Midbrain (tissue), 1 donor: Measurements from ENCODE around the gene RBM33.
"Not testable (repeated sequence)": the region's sequence is repeated elsewhere in the genome, so short reads cannot be mapped to it uniquely, and the experiment has no call there.

Source experiments
- DNase-seq: peaks from one replicate; lab custom pipeline; 2025; lab: John Stamatoyannopoulos, UW

RBM33 gene

DNA sequence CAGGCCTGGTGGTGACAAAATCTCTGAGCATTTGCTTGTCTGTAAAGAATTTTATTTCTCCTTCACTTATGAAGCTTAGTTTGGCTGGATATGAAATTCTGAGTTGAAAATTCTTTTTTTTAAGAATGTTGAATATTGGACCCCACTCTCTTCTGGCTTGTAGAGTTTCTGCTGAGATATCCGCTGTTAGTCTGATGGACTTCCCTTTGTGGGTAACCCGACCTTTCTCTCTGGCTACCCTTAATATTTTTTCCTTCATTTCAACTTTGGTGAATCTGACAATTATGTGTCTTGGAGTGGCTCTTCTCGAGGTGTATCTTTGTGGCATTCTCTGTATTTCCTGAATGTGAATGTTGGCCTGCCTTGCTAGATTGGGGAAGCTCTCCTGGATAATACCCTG lies 46.2 kb downstream of the RBM33 start:
- DNase-seq: not testable (repeated sequence)

DNA sequence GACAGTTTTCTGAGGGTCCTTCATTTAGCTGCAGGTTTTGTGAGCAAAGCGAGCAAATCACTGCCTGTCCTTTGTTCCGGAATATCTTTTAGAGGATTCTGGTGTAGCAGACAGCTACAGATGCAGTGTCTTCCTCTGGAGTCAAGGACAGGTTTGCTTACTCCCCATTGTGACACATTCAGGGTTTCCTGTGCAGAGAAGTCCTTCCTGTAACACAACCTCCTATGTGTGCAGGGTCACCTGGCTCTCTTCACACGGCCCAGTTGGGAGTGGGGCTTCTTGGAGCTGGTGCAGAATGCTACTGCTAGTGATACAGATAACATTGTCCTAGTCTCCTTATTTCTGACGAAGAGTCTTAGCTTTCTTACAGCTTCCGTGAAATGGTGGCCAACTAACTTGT lies 47.9 kb downstream of the RBM33 start:
- DNase-seq: no peak

DNA sequence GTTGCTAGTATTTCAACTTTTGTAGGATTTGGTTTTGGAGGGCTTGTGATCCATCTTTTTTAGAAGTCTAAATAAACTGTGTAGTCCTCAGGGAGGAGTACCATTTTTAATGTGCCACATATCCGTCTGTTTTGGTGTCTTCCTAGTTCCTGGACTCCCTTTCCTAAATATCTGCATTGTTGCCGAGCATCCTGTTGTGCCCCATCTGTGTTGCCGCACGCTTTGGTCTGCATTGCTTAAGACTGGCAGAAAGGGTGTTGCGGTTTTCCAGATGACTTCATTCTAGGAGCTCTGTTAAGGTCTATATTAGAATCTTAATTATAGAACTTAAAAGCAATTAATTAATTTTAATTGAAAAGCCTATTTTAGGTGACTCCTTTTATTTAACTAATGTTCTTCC lies 49.4 kb downstream of the RBM33 start:
- DNase-seq: no peak

DNA sequence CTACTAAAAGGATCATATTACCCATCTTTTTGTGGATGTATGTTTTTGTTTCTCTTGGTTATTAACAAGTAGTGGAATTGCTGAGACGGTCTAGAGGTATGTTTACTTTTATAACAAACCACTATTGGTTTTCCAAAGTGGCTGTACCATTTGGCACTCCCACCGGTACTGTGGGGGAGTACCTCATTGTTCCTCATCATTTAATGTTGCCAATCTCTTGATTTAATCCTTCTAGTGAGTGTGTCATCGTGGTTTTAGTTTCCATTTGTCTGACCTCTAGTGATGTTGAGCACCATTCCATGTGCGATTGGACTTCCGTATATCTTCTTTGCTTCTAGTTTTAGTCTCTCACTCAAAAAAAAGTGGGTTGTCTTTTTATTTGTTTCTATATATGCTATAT lies 50.4 kb downstream of the RBM33 start:
- DNase-seq: no peak

DNA sequence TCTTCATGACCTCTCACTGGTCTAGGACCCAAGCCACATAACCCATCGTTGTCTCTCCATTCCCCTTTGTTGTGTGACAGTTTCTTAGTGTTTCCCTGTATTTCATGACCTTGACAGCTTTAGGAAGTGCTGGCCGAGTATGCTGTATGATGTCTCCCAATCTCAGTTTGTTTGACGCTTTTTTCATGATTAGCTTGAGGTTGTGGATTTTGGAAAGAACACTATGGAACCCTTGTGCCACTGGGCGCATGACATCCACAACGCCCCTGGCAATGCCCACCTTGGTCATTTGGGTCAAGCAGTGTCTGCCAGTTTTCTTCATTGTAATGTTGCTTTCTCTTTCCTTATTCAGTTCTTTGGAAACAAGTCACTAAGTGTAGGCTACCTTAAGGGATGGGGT lies 52.3 kb downstream of the RBM33 start:
- DNase-seq: no peak

DNA sequence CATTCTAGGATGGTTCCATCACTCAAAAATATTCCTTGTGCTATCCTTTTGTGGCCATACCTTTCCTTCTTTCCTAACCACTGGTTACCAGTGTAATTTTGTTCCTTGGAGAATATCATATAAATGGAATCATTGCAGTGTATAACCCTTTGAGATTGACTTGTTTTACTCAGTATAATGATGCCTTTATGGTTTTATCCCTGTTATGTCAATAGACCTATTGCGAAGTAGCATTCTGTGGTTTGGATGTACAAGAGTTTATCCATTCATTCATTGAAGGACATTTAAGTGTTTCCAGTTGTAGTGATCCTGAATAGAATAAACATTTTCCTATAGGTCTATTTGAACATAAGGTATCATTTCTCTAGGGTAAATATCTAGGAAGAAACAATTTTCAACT lies 54.2 kb downstream of the RBM33 start:
- no peak for DNase-seq

DNA sequence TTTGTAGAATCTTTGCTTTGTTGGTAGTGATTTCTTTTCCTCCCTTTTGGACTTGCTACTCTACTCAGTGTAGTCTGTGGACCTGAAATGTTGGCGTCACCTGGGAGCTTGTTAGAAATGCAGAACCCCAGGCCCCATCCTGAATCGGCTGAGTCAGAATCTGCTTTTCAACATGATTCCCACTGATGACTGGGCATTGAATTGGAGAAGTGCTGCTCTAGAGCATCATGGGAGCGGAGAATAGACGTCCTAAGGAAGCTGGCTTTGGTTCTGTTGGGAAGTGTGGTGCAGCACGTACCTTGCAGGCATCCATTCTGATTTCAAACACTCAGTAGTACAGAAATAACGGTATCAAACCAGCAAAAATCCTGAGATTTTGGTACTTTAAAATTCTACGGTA lies 54.7 kb downstream of the RBM33 start:
- DNase-seq: no peak

DNA sequence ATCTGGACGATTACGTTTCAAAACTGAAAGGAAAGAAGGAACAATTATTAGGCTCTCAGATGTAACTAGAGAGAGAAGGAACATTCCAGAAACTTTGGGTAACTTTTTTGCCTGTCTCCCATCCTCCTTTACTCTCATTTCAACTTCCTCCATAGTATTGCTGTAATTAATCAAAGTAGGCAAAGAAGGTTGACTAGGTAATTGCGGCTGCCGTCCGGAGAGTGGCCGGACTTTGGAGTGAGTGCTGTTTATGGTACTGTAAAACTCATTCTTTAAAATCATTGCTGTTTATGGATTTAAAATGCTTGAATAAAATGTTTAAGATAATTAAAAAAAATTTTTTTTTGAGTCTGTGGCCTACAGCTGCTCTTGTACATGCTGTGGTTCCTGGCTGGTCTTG lies 56.4 kb downstream of the RBM33 start:
- no peak for DNase-seq

DNA sequence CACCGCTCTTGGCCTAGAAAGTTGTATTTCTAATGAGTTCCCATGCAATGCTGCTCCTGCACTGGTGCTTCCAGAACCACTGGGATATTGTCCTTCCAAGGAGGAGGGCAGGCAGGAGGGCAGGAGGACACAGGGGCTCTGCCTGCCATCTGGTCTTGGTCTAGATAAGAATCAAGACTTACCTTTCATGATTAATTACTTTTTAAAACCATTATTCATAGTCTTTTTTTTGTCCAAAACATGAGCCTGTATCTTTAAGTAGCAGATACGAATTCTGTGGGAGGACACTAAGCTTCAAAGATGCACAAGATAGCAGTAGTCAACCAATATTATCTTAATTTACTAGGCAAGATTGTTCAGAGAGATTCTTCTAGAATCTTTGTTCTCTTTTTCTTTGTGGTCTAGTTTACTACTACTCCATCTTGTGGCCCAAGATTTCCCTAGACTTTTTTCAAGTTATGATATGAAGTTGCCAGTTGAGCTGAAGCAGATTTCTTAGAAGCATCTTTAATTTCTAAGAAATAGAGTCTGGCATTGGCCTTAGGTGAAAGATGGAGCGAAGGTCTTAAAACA lies 57.6 kb downstream of the RBM33 start:
- DNase-seq: no peak

DNA sequence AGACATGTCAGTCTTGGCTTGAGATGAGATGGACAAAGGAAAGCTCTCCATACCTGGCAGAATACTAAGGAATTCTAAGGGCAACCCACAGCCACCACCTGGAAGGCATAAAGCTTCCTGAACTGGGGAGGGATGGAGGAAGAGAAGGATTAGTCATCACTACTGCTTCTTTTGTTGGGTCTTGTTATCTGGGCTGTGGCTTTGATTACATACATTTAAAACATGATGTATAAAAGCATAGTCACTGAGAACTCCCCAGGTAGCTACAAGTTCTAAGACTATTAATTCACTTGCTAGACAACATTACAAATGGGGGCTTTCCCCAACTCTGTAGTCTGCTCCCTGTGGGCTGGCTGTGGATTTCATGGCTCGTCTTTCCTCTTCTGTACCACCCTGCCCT lies 58.2 kb downstream of the RBM33 start:
- no peak for DNase-seq

DNA sequence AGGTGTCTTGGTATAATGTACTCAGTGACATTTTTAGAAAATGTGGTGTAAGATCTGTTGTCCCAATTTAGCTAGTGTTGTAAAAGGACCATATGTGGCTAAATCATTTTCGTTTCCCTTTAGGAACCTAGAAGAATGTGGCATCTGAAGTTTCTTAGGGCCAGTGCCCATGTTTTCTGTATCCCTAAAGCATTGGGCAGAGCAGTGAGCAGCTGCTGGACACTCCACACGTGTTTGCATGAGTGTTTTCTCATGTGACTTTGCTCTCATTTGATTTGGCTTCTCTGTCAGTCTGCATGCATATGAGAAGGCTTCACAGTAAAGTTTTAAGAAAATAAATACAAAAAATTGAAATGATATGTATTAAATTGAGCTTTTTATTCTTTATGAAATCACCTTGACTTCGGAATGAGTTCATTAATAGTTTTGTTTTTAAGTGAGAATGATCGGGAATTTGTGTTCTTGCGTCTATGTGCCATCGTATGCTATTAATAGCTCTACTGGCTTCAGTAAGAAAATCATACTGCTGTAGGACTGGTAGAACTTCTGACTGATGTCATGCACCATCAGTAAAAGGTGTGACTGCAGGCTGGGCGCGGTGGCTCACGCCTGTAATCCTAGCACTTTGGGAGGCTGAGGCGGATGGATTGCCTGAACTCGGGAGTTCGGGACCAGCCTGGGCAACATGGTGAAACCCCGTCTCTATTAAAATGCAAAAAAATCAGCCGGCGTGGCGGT lies 61.3 kb downstream of the RBM33 start:
- DNase-seq: no peak

DNA sequence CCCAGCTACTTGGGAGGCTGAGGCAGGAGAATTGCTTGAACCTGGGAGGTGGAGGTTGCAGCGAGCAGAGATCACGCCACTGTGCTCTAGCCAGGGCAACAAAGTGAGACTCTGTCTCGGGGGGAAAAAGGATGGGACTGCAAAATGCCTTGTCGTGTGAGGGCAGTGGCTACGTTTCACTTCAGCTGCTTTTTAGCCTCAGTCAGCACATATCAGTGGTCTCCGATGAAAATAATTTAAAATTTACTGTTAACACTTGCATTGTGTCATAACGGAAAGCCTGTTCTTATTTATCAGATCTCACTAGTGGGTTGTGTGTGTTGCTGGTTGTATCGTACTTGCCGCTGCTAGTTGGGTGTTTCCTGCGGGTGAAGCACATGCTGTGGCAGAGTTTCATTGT lies 61.9 kb downstream of the RBM33 start:
- no peak for DNase-seq

DNA sequence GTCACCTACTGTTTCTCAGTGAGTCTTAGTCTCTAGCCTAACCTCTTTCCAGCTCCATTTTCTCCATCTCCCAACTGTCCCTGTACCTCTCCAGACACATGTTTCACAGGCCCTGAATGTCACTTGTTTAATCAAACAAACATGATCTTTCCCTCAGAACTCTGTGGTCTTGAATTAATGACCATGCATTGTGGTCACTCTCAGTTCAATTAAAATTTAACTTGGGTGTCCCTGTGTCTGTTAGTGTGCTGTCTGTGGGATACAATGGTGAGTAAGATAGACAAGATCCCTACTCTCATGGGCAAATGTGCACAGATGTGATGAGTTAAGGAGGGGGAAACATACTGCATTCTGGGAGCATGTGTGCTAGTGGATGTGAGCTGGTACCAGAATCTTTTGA lies 65.0 kb downstream of the RBM33 start:
- no peak for DNase-seq

DNA sequence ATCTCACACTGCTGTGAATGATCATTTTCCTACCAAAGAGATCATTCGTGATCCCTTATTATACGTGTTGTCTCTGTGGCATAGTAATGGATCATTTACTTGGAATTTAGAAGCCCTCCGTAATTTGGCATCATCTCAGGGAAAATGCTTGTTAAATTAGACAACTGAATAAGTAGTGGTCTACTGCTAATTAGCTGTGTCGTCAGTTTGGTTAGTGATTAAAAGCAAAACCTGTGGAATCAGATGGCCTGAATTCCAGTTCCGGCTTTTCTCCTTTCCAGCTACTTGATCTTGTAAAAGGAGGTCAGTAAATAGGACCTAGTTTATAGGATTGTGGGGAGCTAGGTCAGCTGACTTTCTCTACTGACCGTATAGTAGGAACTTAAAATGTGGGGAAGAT lies 65.6 kb downstream of the RBM33 start:
- no peak for DNase-seq

DNA sequence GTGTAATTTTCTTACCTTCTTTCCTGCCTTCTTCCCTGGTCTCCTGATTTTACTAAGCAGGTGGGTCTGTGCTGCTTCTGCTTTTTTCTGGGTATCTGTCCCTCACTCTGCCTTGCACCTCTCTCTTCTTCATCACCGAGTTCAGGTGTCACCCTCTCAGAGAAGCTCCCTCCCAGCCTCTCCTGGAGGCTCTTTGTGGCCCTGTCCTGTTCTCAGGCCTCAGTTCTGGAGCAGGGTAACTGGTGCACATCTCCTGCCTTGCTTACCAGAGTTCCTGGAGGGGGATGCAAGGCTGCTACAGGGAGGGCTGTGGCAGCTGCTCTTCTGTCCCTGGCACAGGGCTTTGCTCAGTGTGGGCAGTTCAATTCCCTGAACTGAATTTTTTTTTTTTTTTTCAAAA lies 66.1 kb downstream of the RBM33 start:
- DNase-seq: no peak

DNA sequence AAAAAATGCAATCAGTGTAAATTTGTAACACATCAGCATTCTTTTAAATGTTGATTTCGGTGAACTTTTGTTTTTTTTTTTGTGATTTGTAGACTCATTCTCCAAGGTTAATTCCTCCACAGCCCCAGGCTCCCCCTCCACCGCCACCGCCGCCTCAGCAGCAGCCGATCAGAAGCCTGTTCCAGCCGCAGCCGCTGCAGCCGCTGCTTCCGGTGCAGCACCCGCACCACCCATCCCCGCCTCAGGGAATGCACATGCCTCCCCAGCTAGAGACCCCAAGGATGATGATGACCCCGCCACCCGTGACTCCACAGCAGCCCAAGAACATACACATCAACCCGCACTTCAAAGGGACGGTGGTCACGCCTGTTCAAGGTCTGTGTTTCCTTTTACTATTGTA lies 66.6 kb downstream of the RBM33 start:
- no peak for DNase-seq

DNA sequence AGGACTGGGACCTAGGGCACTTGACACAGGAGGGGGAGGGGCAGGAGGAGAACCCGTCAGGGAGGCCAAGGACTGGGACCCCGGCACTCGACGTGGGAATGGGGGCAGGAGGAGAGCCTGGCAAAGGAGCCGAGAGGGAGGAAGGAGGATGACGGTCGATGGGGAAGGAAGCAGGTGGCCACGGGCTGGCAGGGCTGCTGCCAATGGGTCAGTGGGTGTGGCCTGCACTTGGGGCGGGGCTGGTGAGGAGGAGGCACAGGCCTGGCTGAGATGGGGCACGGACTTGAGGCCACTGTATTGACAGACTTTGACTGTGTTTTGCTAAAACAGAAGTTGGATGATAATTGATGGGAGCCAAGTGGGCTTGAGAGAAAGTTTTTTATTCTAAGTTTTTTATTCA lies 68.9 kb downstream of the RBM33 start:
- DNase-seq: no peak

DNA sequence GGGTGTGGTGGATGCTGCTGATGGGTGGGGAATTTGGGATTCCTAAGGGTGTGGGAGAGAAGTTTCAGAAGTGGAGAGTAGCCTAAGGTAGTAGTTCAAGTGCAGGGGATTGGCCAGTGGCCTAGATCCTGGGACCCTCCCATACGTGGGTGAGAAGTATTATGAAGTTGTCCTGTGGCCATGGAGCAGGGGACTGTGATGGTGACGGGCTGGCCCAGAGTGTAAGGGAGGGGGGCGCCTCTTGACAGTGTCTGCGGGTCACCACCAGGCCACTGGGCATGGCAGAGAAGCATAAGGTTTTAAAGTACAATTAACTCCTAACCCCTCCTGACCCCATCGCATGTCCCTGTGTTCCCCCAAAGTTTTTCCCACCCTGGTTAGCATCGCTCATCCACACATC lies 70.2 kb downstream of the RBM33 start:
- no peak for DNase-seq

DNA sequence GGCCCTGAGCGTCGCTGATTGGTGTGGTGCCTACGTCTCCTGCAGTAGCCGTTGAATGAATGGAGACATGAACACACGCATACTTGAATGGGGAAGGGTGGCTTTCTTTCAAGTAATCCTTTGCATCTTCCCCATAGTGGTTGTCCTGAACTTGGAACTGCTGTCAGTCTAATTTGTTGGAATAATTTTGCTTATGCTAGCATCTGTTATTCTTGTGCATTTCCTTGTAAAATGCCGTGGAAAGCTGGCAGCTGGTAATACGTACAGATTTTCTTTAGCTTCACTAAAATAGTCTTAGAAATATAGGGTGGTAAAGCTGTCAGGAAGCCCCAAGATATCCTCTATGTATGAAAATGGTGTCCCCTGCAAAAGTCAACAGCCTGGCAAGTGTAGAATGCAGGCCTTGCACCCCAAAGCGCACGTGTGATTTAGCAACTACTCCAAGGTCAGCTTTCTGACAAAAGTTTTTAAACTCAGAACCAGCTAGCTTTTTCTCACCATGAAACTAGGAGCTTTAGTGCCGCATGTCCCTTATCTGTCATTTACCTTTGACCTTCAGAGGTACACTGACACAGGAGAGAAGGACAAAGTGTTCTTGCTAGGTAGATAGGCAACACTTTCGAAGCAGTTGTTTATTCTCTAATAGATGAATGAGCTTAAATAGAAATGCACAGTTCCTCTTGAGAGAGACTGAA lies 70.8 kb downstream of the RBM33 start:
- no peak for DNase-seq

DNA sequence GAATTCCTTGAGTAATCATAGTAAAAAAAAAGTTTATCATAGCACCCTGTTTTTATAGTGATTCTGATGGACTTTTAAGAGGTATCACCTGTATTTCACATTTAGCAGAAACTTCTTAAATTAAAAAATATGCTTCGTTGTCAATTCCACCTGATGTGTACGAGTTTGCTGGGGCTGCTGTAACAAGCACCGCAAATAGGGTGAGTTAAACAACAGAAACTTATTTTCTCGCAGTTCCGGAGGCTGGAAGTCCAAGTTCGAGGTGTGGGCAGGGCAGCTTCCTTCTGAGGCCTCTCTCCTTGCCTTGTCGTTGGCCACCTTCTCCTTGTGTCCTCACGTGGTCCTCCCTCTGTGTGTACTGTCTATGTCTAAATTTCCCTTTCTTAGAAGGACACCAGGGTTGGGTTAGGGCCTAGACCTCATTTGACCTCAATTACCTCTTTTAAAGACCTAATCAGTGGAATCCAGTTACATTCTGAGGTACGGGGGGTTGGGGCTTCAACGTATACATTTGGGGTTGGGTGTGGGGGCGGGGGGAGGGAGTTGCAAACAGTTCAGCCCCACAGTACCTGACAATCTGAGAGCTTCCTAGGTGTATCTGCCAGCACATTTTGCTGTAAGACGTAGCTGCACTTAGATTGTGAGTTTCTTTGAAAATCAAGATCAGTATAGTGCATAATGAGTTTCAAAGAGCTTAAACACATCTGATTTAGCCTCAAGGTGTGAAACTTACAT lies 72.7 kb downstream of the RBM33 start:
- DNase-seq: no peak

DNA sequence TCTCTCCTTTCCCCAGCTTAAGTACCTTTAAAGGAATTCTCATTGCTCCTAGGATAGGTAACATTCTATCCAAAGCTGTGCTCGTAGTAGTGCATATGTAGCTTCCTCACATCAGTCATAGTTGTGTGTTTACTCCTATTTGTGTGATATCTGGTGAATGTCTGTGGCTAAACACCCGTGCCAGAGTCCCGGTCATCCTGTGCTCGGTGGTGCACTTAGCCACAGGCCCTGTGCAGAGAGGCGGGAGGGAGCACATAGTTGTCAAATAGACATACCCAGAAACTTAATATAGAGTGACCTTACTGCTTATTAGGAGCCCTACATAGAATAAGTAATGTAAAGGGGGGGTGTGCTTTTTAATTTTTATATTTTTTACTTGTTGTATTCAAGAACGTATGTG lies 76.6 kb downstream of the RBM33 start:
- no peak for DNase-seq

DNA sequence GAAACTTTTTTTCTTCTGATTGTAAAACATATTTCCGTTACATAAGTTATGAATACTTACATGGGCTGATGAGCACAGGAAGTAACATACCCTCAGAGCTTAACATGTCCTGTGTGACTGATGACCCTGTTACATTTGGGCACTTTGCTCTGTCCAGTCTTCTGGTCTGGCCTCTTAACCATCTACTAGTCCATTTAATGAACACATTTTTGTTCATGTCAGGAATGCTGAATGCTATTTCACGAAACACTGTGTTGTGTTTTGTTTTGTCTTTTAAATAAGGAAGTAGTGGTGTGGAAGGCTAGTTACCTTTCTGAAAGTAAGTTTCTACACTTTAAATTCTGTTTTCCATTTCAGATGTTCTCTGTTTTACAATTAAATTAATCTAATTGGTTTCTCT lies 77.7 kb downstream of the RBM33 start:
- DNase-seq: no peak

DNA sequence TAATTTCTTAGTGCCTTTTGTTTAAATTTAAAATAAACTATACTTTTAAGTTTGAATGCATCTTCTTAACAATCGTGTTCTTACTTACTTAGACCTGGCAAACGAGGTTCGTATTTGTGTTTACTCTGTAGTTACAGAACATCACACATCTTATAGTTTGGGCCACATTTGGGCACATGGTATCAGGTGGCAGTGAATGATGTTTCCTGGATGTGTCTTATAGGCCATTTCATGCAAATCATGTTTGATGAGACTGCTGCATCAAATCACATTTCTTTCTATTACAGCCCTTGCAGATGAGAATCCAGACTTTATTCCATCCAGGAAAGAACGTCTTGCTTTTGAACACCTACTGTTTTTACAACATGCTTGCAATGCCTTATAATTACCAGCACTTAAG lies 78.5 kb downstream of the RBM33 start:
- no peak for DNase-seq
